CD4-positive, alpha-beta T cell treated with Interleukin-17A for 4 hours (primary cell): ENCODE results near the gene RPS6KC1.
"Not testable (repeated sequence)": the region's sequence is repeated elsewhere in the genome, so short reads cannot be mapped to it uniquely, and the experiment has no call there.

Experiments
- DNase-seq: peaks from one replicate; pipeline ENCODE4 v3.0.0-alpha.2; 2020; ENCODE audit warnings: mixed read lengths

Gene RPS6KC1

DNA sequence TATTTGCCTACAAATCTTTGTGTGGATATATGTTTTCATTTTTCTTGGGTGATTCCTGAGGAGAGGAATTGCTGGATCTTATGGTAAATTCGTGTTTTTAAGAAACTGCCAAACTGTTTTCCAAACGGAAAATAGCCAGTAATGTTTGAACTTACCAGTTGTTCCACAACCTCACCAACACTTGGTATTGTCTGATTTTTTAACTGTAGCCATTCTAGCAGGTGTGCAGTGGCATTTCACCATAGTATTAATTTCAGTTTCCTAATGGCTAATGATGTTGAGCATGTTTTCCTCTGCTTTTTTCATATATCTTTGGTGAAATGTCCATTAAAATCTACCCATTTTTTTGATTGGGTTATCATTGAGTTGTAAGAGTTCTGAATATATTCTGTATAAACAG, 56.6 kb downstream of the RPS6KC1 start:
- DNase-seq, result no peak

DNA sequence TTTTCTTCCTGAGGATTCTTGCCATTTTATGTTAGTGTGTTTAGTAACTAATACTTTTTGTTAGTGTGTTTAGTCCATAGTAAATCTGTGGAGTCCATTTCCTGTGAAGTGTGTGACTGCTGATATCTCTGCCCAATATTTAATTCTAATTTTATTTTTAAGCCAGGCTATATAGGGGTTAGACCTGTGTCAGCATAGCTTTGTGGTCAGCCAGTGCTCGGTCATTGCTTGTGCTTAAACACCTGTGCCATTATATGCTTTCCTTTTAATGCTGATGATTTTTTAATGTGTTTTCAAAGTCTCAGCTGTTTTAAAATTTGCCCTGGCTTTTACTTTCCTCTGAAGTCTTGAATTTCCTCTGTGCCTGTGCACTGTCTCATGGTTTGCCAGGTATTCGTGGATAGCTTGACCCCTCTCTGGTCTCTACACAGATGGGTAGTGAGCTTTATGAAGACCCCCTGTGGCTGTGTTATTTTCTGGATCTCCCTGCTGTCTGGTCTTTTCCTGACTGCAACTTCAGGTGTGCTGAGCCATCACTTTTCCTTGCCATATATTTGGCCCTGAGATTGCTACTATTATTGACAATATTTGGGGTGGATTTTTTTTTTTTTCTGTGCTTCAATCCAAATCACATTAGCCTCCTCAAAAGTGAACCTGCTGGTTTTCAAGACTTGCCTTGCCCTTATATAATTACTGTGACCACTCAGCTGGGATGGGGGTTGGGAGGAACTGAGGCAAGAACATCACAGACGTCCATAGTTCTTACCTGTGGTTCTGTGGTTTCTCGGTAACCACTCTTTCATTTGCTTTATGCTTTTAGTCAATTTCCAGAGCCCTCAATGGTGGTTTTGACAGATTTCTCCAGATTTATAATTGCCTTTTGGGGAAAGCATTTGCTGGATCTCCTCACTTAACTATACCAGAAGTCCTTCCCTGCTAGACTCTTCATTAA, 59.6 kb downstream of the RPS6KC1 start:
- no peak for DNase-seq

DNA sequence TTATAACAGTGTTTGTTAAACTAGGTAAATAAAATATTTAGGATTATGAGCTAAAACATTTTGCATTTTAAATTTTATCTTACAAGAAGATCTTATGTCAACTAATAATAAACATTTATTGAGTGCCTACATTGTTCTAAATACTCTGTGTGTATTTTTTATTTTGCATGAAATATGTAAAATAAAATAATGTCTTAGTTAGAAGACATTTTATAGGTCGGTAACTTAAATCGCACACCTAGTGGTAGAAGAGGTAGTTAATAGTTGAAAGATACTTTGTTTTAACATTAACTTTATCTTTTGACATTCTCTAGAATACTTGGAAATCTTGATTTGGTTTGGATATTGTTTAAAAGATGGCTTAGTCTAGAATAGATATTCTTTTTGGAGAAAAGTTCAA, 60.5 kb downstream of the RPS6KC1 start:
- no peak for DNase-seq

DNA sequence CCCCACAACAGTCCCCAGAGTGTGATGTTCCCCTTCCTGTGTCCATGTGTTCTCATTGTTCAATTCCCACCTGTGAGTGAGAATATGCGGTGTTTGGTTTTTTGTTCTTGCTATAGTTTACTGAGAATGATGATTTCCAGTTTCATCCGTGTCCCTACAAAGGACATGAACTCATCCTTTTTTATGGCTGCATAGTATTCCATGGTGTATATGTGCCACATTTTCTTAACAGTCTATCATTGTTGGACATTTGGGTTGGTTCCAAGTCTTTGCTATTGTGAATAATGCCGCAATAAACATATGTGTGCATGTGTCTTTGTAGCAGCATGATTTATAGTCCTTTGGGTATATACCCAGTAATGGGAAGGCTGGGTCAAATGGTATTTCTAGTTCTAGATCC, 61.7 kb downstream of the RPS6KC1 start:
- DNase-seq, result not testable (repeated sequence)

DNA sequence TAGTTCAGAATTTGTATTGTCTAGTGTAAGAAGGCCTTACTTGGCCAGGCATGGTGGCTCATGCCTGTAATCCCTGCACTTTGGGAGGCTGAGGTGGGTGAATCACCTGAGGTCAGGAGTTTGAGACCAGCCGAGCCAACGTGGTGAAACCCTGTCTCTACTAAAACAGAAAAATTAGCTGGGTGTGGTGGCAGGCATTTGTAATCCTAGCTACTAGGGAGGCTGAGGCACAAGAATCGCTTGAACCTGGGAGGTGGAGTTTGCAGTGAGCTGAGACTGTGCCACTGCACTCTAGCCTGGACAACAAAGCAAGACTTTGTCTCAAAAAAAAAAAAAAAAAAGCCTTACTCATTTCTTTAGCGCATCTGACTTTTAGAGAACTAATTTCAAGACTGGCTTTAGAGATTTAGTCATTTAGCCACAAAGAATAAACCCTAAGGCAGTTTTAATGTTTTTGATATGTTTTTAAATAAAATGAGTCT, 66.7 kb downstream of the RPS6KC1 start:
- DNase-seq, result not testable (repeated sequence)

DNA sequence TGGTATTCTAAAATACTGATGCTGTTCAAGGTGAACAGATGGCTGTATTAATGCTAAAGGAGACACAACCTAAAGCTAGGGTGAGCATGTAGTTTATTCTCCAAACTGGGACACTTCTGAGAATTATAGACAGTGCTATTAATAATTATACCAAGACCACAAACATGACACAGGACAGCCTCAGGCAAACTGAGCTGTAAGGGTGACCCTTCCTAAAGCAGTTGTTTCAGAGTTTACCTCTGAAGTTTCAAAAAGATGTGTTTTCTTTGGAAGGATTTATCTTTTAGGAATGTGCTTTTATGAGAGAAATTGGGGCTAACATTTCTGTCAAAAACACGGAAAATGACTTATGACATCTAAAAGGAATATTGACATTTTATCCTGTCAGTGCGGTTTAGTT, 68.8 kb downstream of the RPS6KC1 start:
- DNase-seq, result no peak

DNA sequence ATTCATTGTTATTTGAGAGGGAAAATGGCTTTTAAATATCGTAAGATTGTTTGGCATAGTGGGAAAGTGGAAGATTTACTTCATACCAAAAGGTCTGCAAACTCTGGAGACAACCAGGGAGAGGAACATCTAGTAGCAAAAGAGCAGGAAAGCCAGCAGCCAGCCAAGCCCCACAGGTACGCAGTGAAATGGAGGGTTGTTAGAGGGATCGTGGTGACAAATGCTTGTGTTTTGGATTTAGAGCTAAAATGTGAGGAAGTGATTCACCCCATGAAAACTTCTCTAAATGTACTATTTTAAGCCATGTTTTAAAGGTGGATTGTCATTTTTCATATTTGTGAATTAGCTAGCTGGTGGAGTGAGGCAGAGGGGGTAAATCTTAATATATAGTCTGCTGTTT, 69.3 kb downstream of the RPS6KC1 start:
- DNase-seq, result no peak

DNA sequence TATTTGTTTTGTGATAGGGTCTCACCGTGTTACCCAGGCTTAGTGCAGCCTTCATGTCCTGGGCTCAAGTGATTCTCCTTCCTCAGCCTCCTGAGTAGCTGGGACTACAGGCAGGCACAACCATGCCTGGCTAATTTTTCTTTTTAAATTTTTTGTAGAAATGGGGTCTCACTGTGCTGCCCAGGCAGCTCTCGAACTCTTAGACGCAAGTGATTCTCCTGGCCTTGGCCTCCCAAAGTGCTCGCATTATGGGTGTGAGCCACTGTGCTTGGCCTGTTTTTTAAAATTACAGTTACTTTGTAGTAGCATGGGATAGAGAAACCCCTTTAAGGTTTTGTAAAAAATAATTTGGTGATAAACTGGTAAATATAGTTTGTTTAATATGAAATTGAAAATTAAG, 69.9 kb downstream of the RPS6KC1 start:
- DNase-seq, result no peak

DNA sequence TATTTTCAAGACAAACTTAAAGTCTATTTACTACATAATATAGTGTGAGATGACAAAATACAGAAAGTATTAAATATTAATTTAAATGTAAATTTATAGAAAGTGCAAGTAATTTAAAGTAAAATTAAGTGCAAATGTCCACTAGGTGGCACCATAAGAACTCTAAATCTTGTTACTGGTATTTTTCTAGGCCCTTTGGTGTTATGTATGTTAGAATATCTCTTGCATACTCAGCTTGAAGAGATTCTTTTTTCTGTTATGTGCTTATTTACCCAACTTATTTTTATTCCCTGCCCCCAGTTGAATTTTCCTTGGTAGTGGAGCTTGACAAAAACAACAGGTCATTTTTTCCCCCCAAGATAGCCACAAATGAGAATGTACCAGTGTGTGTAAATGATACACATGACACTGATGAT, 71.5 kb downstream of the RPS6KC1 start:
- DNase-seq, result no peak

DNA sequence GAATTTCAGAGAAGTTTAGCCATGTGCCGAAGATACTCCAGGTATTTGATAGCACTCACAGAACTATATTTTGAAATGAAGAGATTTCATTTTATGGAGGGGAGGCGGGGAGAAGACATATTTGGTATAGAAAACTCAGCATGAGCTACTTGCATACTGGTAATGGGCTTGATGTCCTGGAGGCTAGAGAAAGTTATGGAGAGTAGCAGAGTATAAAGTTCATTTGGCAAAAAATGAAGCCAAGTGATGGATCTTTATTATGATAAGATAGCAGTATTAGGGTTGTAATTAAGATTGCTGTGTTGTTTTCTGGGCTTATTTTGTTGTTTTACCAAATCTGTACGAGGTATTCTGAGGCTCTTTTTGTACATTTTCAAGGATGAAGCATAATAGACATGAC, 72.0 kb downstream of the RPS6KC1 start:
- DNase-seq, result no peak

DNA sequence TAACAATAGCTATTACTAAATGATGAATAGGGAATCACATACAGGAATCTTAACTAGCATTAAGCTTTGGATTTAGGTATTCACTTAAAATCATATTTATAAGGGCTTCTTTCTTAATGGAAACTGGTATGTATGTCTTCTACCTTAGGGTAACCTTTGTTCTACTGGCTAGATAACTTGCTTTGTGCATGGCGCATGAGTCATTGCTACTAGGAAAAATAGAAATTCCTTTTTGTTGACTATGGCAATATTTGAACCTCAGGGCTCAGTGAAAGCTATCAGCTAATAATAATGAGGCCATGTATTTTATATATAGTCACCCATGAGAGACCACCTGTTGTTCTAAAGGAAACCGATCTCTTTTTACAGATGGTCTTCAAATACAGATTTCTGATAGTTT, 72.5 kb downstream of the RPS6KC1 start:
- DNase-seq, result no peak

DNA sequence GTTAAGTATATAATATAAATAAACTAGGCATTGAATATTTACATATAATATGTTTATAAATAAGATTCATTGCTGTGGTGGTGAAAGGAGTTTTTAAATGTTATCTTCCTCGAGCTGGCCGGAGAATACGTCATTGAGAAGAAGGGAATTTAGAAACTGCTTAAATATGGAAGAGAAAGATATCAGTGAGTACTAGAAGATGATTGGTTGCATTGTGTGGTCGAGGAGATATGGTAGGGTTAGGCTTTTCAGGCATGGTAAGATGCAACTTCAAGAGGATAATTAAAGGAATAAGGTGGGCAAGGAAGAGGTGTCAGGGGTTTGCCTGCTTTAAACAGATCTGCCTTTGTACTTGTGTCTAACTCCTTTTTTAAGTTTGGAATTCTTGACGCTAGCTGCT, 73.5 kb downstream of the RPS6KC1 start:
- no peak for DNase-seq

DNA sequence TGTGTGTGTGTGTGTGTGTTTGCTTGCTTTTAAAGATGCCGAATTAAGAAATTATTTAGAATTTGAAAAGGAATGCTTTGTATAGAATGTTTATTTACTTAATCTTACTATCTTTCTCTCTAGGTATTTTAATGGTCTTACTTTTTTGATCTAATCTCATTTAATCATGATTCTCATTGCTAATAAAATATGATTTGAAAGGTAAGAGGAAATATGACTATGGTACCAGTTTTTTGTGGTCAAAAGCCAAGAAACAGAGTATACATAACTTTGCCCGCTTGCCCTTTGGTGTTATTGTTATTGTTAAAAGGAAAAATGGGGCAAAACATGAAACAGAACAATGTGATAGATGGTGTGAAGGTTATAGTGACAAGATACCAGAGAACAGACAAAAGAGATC, 74.6 kb downstream of the RPS6KC1 start:
- no peak for DNase-seq

DNA sequence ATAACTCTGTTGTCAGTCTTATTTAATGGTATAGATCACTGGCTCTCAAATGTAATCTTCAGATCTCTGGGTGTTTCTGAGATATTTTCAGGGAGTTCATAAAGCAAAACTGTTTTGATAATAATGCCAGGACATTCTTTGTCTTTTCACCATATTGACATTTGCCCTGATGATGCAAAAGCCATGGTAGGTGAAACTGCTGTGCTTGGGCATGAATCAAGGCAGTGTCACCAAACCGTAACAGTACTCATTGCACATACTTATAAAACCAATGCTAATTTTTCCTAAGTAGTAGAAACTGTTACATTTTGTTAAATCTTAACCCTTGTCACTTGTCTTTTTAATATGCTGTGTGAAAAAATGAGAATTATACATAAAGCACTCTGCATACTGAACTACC, 76.0 kb downstream of the RPS6KC1 start:
- DNase-seq, result no peak

DNA sequence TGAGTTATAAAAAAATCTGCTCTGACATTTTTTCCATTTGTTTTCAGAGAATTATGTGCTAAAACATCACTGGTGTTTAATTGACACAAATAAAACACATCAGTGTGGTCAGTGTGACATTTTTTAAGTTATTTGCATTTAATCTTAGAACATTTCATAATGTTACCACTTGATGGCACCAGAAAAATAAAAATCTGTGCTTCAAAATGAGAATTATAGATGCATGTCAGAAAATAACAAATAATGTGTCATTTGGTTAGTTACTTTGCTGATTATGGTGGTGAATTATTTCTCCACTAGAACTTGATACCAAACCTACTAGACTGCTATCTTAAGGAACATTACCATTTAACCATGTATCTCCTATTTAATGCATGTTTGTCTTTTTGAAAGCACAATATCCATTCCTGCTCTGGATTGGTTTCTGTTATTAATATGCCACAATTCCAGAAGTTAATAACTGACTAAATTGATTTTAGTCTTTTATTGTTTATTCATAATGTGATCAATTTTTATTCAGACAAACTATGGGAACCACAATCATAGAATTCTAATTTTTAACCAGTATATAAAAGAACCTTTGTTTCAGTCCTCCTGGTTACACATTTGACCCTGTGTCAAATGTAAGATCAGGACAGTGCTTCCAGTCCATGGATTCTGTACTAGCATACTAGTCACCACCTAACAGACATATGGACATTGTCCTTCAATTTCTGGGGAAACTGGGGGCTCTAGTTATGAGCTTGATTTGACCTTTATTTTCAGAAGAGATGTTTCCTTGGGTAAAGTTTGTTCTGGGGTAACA, 81.0 kb downstream of the RPS6KC1 start:
- DNase-seq, result no peak

DNA sequence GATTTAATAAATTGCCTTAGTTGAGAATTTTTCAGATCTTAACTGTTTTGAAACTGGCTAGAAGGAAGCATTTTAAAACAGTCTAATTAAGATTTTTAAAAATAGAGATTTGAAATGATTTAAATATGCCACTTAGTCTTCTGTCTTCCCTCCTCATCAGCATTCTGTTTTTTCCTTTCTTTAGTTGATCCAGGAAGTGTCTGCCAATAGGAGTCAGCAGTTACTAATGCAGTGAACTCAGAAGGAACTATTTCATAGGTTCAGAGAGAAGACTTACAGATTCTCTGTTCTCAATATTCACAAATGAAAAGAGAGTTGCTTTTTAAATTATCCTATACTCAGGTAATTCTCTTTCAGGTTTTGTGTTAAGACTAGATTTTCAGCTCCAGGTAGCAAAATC, 84.5 kb downstream of the RPS6KC1 start:
- DNase-seq, result no peak

DNA sequence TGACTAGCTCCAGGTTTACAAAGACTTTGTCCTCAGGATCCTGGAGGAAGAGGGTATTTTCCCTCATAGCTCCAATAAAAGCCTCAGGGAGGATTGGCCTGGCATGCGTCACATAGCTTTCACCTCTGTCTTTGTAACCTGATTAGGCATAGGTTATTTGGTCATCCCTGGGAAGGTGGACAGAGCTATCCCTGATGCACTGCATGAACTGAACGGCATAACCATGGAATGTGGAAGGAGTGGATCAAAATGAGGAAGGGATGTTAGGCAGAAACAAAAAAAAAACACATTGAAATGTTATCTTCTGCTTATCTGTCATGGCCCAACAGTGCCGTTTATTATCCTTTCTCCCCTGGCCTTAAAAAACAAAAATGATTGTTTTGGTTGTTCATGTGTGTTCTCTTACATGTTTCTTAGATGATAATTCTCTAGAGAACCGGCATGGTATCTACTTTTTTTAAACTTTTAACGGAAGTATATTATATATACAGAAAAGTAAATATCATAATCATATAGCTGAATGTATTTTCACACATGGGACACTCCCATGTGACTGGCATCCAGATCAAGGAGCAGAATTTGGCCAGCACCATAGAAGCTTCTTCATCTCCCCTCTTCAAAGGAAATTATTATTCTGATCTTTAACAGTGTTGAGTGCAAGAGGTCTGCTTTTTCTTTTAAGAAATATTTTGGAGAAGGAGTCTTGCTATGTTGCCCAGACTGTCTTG, 85.3 kb downstream of the RPS6KC1 start:
- DNase-seq, result no peak

DNA sequence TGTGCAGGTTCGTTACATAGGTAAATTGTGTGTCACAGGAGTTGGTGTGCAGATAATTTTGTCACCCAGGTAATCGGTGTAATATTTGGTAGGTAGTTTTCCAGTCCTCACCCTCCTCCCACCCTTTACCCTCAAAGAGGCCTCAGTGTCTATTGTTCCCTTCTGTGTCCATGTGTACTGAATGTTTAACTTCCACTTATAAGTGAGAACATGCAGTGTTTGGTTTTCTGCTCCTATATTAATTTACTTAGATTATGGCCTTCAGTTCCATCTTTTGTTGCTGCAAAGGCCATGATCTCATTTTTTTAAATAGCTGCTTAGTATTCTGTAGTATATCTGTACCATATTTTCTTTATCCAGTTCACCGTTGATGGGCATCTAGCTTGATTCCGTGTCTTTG, 87.3 kb downstream of the RPS6KC1 start:
- DNase-seq, result no peak

DNA sequence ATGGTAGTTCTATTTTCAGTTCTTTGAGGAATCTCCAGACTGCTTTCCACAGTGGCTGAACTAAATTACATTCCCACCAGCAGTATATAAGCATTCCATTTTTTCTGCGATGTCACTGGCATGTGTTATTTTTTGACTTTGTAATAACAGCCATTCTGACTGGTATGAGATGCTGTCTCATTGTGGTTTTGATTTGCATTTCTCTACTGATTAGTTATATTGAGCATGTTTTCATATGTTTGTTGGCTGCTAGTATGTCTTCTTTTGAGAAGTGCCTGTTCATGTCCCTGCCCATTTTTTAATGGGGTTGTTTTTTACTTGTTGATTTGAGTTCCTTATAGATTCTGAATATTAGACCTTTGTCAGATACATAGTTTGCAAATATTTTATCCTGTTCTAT, 87.9 kb downstream of the RPS6KC1 start:
- DNase-seq, result no peak

DNA sequence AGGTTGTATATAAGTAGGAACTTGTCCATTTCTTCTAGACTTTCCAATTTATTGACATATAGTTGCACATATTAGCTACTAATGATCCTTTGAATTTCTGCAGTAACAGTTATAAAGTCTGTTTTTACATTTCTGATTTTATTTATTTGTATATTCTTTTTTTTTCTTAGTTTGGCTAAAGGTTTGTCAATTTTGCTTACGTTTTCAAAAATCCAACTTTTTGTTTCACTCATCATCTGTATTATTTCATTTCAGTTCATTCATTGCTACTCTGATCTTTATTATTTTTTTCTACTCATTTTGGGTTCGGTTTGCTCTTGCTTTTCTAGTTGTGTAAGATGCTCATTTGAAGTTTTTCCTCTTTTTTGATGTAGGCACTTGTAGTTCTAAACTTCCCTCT, 97.9 kb downstream of the RPS6KC1 start:
- DNase-seq, result no peak

DNA sequence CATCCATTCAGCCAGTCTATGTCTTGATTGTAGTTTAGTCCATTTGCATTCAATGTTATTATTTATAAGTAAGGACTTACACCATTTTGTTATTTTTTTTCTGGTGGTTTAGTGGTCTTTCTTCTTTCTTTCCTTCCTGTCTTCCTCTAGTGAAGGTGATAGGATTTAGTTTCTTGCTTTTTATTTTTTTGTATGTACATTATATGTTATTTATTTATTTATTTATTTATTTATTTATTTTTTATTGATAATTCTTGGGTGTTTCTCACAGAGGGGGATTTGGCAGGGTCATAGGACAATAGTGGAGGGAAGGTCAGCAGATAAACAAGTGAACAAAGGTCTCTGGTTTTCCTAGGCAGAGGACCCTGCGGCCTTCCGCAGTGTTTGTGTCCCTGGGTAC, 99.0 kb downstream of the RPS6KC1 start:
- not testable (repeated sequence) for DNase-seq

DNA sequence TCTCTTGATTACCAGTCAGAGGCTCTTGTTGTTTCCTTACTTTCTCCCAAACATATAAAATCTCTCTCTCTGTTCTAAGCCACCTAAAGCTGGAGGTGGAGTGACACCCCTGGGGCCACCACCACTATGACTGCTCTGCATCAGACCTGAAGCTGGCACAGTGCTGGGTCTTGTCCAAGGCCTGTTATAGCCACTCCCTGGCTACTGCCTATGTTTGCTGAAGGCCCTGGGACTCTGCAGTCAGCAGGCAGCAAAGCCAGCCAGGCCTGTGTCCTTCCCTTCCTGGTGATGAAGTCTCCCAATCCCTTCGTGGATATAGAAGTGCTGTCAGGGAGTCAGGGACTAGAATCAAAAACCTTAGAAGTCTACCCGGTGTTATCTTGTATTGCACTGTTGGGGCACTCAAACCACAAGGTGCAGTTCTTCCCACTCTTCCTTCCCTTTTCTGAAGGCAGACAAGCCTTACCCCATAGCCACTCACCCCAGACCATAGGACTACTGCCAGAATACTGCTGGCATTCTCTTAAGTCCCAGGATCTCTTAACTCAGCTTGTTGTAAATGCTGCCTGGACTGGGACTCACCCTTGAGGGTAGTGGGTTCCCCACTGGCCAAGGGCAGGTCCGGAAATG, 103.1 kb downstream of the RPS6KC1 start:
- DNase-seq, result no peak

DNA sequence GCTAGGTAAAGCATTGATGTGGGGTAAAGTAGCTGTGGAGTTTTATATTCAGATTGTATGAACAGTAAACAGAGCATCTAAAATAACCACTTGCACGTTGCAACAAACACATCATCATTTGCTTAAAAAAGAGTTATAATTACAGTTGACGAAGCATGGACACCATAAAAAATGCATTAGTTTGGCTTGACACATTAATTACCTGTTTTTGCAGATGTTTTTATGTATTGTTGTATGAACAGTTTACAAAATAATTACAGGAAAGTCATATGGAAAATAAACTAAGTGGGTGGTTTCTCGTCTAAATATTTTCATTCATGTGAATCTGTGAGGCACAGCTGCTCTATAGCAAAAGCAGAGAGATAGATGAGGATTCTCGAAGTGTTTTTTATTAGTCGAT, 108.3 kb downstream of the RPS6KC1 start:
- DNase-seq, result no peak
